MM.1S (cell line): ENCODE results near the gene AUH.
A peak's percentile ranks its signal among the peaks of the same experiment; 100 is the strongest.

ENCODE experiments used
- DNase-seq: peaks from one replicate; pipeline ENCODE4 v3.0.0-alpha.2; 2015
- H2AFZ ChIP-seq: fragments of 300-600 bp; sonication (generic); 2 replicates; pipeline ENCODE4 v1.6.0; 2016; ENCODE audit warnings: antibody characterized with exemption, low read length
- H3F3A ChIP-seq: fragments of 300-600 bp; sonication (generic); 2 replicates; pipeline ENCODE4 v1.6.1; 2016; ENCODE audit warnings: mild to moderate bottlenecking, antibody characterized with exemption, low read length, moderate library complexity, mixed read lengths; ENCODE audit not compliant: insufficient read depth
- H3K27ac ChIP-seq: fragments of 300-600 bp; sonication (generic); 2 replicates; pipeline ENCODE4 v1.5.1; 2016; ENCODE audit warnings: mild to moderate bottlenecking, low read length
- H3K27me3 ChIP-seq: fragments of 300-600 bp; sonication (generic); replicated peaks from 2 replicates; pipeline ENCODE4 v1.6.0; 2016; ENCODE audit warnings: low read length; ENCODE audit not compliant: insufficient read depth
- H3K36me3 ChIP-seq: fragments of 300-600 bp; sonication (generic); replicated peaks from 2 replicates; pipeline ENCODE4 v1.6.1; 2016; ENCODE audit warnings: mild to moderate bottlenecking, low read length, mixed read lengths; ENCODE audit not compliant: insufficient read depth
- H3K4me1 ChIP-seq: fragments of 300-600 bp; sonication (generic); 2 replicates; pipeline ENCODE4 v1.6.1; 2016; ENCODE audit warnings: low read length, mixed read lengths
- H3K4me2 ChIP-seq: fragments of 300-600 bp; sonication (generic); 2 replicates; pipeline ENCODE4 v1.6.0; 2016; ENCODE audit warnings: low read depth, low read length
- H3K4me3 ChIP-seq: fragments of 300-600 bp; sonication (generic); 2 replicates; pipeline ENCODE4 v1.5.1; 2016; ENCODE audit warnings: low read length, mixed read lengths
- H3K79me2 ChIP-seq: fragments of 300-600 bp; sonication (generic); 2 replicates; pipeline ENCODE4 v1.6.1; 2016; ENCODE audit warnings: mixed run types, low read length, mixed read lengths
- H3K9ac ChIP-seq: fragments of 300-600 bp; sonication (generic); 2 replicates; pipeline ENCODE4 v1.6.1; 2016; ENCODE audit warnings: low read length, mixed read lengths
- H3K9me2 ChIP-seq: fragments of 300-600 bp; sonication (generic); replicated peaks from 2 replicates; pipeline ENCODE4 v1.6.1; 2016; ENCODE audit warnings: mild to moderate bottlenecking, low read length, mixed read lengths; ENCODE audit not compliant: insufficient read depth
- H3K9me3 ChIP-seq: fragments of 300-600 bp; sonication (generic); replicated peaks from 2 replicates; pipeline ENCODE4 v1.6.1; 2016; ENCODE audit warnings: mild to moderate bottlenecking, low read length, mixed read lengths; ENCODE audit not compliant: insufficient read depth
- H4K20me1 ChIP-seq: fragments of 300-600 bp; sonication (generic); 2 replicates; pipeline ENCODE4 v1.6.1; 2016; ENCODE audit warnings: mild to moderate bottlenecking, low read length, moderate library complexity, mixed read lengths; ENCODE audit not compliant: insufficient read depth
- CTCF ChIP-seq: fragments of 300-600 bp; sonication (generic); IDR thresholded peaks from 2 replicates; pipeline ENCODE4 v1.5.1; 2016; ENCODE audit warnings: antibody characterized with exemption, low read length, mixed read lengths
- EZH2 ChIP-seq: fragments of 300-600 bp; sonication (generic); optimal IDR thresholded peaks from 2 replicates; pipeline ENCODE3; 2017; ENCODE audit warnings: low read depth, mild to moderate bottlenecking, antibody characterized with exemption, low read length, mixed read lengths
- EZH2phosphoT487 ChIP-seq: fragments of 300-600 bp; sonication (generic); IDR thresholded peaks from 2 replicates; pipeline ENCODE4 v1.6.1; 2018; ENCODE audit warnings: antibody characterized with exemption, low read length

AUH gene

DNA sequence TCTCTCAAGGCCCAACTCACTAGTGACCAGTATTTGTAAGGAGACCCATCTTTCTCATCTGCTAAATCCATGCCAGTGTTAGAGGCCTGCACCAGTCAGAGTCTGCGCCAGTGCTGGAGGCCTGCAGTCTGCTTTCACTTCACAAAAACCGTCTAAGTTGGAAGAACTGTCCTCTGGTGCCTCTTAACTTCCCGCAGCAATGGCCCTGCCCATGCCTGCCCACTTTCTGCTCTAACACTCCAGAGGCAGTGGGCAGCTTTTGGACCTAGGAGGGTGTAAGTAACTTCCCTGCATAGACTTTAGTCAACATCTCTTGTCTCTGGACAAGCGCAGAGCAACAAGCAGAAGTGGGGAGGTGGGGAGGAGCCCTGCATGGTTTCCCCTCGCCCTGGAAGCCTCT is 152.9 kb downstream of the AUH start:
- no peak overlapping the region for H3K27ac ChIP-seq
- H3K9ac ChIP-seq: no peak overlapping the region
- H3F3A ChIP-seq: peaks cover 13% of the 10 kb centered on the region
- peaks cover 36% of the 10 kb centered on the region for H3K27me3 ChIP-seq
- H3K9me3 ChIP-seq: no peaks in the 10 kb centered on the region
- no peaks in the 10 kb centered on the region for H3K36me3 ChIP-seq
- no peak overlapping the region for H2AFZ ChIP-seq
- no peaks in the 10 kb centered on the region for H3K9me2 ChIP-seq
- no peaks in the 10 kb centered on the region for H3K79me2 ChIP-seq
- no peak overlapping the region for H3K4me3 ChIP-seq
- H3K4me1 ChIP-seq: peaks cover 17% of the 10 kb centered on the region
- H3K4me2 ChIP-seq: peak overlapping the region; percentile 41; the same call in 1 of the 2 replicates
- no peak for DNase-seq
- no peaks in the 10 kb centered on the region for H4K20me1 ChIP-seq
- TF ChIP-seq EZH2phosphoT487 (no peak), EZH2 (no peak), CTCF (no peak)

DNA sequence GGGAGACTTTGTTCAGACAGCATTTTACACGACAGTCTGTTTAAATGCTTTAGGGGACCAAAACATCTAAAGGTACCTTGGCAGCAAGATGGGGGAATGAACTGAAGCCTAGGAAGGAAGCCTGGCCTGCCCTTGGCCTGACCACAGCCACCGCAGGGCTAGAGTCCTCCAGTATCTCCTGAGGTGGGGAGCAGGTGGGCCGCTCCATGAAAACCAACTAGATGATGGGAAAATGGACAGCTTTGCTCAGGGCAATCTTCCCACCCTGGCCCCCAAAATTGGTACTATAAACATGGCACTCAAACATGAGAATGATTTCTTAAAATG is 153.3 kb downstream of the AUH start:
- Histone ChIP-seq H3K27ac (no peak overlapping the region), H3K9me3 (no peaks in the 10 kb centered on the region), H3K27me3 (peaks cover 36% of the 10 kb centered on the region), H3F3A (peaks cover 13% of the 10 kb centered on the region), H3K9me2 (no peaks in the 10 kb centered on the region), H3K9ac (no peak overlapping the region), H3K36me3 (no peaks in the 10 kb centered on the region), H2AFZ (no peak overlapping the region), H3K4me3 (no peak overlapping the region), H3K79me2 (no peaks in the 10 kb centered on the region), H3K4me2 (peak overlapping the region; percentile 41), H3K4me1 (peaks cover 17% of the 10 kb centered on the region), H4K20me1 (no peaks in the 10 kb centered on the region)
- no peak for DNase-seq
- no peak for TF ChIP-seq EZH2

GRCh38 chr9:91207729-91208418 is 153.8 kb downstream of the AUH start:
- Histone ChIP-seq H3K4me3 (no peak overlapping the region), H3K4me2 (peak overlapping the region; percentile 41)

More at GRCh38 chr9:91207729-91208418, 153.8 kb downstream of the AUH start:
- no peaks in the 10 kb centered on the region for H3K9me3 ChIP-seq
- H4K20me1 ChIP-seq: no peaks in the 10 kb centered on the region
- no peaks in the 10 kb centered on the region for H3K79me2 ChIP-seq
- H3F3A ChIP-seq: peaks cover 13% of the 10 kb centered on the region
- no peak for TF ChIP-seq EZH2phosphoT487
- no peak for TF ChIP-seq CTCF
- TF ChIP-seq EZH2: no peak
- H3K36me3 ChIP-seq: no peaks in the 10 kb centered on the region
- no peak overlapping the region for H3K27ac ChIP-seq
- DNase-seq: peak; percentile 94
- peaks cover 36% of the 10 kb centered on the region for H3K27me3 ChIP-seq
- H2AFZ ChIP-seq: no peak overlapping the region
- no peaks in the 10 kb centered on the region for H3K9me2 ChIP-seq
- H3K4me1 ChIP-seq: peaks cover 17% of the 10 kb centered on the region
- H3K9ac ChIP-seq: no peak overlapping the region
